AG10803 (cell line): ENCODE measurements around the gene FNIP1.
"Not testable (repeated sequence)": the region's sequence is repeated elsewhere in the genome, so short reads cannot be mapped to it uniquely, and the experiment has no call there.

ENCODE experiments used
- DNase-seq: peaks from one replicate; pipeline ENCODE4 v3.0.0; 2010; ENCODE audit warnings: low read depth
- H3K4me3 ChIP-seq: 2 replicates; pipeline ENCODE4 v1.5.1; 2011; ENCODE audit warnings: mild to moderate bottlenecking, low read length, control low read depth
- TF ChIP-seq, protein P1 (sequence below): conservative IDR thresholded peaks from 2 replicates; pipeline ENCODE4 v1.5.1; 2011; ENCODE audit warnings: mild to moderate bottlenecking, low read length, control low read depth, inconsistent platforms

Gene FNIP1

DNA sequence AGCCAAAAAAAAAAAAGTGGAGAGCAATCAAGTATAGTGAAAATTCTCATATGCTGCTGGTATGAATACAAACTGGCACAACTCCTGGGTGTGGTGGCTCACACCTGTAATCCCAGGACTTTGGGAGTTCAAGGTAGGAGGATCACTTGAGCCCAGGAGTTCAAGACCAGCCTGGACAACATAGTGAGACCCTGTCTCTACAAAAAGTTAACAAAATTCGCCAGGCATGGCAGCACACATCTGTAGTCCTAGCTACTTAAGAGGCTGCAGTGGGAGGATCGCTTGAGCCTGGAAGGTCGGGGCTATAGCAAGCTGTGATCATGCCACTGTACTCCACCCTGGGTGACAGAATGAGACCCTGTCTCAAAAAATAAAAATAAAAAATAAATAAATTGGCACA is 51.7 kb downstream of the FNIP1 start:
- TF ChIP-seq, protein P1, sequence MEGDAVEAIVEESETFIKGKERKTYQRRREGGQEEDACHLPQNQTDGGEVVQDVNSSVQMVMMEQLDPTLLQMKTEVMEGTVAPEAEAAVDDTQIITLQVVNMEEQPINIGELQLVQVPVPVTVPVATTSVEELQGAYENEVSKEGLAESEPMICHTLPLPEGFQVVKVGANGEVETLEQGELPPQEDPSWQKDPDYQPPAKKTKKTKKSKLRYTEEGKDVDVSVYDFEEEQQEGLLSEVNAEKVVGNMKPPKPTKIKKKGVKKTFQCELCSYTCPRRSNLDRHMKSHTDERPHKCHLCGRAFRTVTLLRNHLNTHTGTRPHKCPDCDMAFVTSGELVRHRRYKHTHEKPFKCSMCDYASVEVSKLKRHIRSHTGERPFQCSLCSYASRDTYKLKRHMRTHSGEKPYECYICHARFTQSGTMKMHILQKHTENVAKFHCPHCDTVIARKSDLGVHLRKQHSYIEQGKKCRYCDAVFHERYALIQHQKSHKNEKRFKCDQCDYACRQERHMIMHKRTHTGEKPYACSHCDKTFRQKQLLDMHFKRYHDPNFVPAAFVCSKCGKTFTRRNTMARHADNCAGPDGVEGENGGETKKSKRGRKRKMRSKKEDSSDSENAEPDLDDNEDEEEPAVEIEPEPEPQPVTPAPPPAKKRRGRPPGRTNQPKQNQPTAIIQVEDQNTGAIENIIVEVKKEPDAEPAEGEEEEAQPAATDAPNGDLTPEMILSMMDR: no peak
- no peak overlapping the region for H3K4me3 ChIP-seq
- no peak for DNase-seq

DNA sequence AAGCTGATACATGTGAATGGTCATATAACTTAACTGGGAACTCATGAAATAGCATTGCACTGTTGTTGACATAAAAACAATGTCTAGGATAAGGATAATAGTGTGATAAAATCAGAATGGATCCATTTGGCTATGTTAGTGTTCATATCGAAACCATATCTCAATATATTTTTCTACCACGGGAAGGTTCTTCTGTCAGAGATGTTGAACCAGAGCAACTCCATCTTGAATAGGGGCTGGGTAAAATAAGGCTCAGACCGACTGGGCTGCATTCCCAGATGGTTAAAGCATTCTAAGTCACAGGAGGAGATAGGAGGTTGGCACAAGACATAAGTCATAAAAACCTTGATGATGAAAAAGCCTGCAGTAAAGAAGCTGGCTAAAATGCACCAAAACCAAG is 56.3 kb downstream of the FNIP1 start:
- TF ChIP-seq, protein P1: no peak
- no peak for DNase-seq

DNA sequence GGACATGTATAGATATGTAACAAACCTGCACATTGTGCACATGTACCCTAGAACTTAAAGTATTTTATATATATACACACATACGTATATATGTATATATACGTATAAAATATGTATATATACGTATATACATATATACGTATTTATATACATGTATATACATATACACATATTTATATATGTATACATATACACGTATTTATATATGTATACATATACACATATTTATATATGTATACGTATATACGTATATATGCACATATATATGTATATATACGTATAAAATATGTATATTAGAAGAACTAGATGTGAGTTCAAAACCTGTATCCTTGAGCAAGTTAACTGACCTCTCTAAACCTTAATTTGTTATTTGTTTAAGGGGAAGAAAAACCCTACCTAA is 61.4 kb downstream of the FNIP1 start:
- no peak for DNase-seq

More for the DNA sequence above, 56.3 kb downstream of the FNIP1 start:
- no peak overlapping the region for H3K4me3 ChIP-seq

DNA sequence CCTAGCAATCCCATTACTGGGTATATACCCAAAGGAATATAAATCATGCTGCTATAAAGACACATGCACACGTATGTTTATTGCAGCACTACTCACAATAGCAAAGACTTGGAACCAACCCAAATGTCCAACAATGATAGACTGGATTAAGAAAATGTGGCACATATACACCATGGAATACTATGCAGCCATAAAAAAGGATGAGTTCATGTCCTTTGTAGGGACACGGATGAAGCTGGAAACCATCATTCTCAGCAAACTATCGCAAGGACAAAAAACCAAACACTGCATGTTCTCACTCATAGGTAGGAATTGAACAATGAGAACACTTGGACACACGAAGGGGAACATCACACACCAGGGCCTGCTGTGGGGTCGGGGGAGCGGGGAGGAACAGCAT is 61.9 kb downstream of the FNIP1 start:
- DNase-seq, H3K4me3 ChIP-seq: not testable (repeated sequence)

More for the DNA sequence above, 61.4 kb downstream of the FNIP1 start:
- TF ChIP-seq, protein P1: no peak
- no peak overlapping the region for H3K4me3 ChIP-seq

DNA sequence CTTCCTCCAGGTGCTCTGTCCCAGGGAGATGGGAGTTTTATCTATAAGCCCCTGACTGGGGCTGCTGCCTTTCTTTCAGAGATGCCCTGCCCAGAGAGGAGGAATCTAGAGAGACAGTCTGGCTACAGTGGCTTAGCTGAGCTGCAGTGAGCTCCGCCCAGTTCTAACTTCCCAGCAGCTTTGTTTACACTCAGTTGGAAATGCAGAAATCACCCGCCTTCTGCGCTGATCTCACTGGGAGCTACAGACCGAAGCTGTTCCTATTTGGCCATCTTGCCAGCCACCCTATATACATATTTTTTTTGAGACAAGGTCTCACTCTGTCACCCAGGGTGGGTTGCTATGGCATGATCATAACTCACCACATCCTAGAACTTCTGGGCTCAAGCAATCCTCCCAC is 67.5 kb downstream of the FNIP1 start:
- DNase-seq, H3K4me3 ChIP-seq: not testable (repeated sequence)

DNA sequence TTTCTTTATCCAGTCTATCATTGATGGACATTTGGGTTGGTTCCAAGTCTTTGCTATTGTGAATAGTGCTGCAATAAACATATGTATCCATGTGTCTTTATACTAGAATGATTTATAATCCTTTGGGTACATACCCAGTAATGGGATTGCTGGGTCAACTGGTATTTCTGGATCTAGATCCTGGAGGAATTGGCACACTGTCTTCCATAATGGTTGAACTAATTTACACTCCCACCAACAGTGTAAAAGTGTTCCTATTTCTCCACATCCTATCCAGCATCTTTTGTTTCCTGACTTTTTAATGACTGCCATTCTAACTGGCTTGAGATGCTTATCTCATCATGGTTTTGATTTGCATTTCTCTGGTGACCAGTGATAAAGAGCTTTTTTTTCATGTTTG is 72.7 kb downstream of the FNIP1 start:
- H3K4me3 ChIP-seq, DNase-seq: not testable (repeated sequence)

DNA sequence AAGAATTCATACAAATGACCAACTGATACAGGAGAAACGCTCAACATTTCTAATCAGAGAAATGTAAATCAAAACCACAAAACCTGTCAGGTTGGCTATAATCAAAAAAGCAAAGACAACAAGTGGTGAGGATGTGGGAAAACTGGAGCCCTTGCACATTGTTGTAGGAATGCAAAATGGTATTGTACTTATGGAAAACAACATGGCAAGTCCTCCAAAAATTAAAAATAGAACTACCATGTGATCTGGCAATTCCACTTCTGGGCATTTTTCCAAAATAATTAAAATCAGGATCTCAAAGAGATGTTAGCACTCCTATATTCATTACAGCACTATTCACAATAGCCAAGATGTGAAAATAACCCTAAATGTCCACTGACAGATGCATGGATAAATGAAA is 76.1 kb downstream of the FNIP1 start:
- TF ChIP-seq, protein P1: no peak
- DNase-seq: no peak
- no peak overlapping the region for H3K4me3 ChIP-seq

DNA sequence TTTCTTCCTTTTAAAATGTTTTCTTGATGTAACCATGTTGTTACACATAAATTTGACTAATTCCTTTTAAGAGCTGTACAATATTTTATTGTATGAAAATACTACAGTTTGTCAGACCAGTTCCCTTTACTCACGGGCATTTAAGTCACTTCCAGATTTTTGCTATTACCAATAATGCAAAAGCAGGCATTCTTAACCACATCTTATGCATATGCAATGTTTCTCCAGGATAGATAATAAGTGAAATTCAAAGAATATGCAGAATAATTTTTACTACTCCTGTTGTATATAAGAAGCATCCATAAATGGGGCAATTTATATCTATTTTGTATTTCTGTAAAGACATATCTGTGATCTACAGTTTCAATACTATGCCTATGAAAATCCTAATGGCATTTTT is 77.3 kb downstream of the FNIP1 start:
- DNase-seq: no peak
- TF ChIP-seq, protein P1: no peak
- no peak overlapping the region for H3K4me3 ChIP-seq

DNA sequence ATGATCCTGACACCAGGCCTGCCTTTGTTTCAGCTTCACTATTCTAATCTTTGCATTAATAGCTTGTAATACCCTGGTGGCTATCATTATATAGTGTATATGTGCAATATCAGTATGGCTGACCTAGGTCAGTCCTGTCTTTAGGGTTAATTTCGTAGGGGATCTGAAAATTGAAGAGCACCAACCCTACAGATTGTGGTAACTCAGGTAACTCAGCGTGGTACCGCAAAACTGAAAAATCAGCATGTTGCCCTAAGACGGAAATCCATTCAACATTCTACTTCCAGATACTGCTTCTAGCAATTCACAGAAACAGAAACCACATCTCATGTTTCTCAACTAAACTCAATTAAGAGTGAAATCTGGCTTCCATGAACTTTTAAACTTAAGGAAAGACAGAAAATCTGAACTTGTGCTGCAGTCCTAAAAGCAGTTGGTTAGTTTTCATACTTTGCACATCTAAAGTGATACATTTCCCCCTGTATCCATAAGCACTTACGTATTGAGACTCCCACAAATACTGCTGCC is 78.3 kb downstream of the FNIP1 start:
- no peak for DNase-seq
- no peak overlapping the region for H3K4me3 ChIP-seq
- TF ChIP-seq, protein P1: no peak

DNA sequence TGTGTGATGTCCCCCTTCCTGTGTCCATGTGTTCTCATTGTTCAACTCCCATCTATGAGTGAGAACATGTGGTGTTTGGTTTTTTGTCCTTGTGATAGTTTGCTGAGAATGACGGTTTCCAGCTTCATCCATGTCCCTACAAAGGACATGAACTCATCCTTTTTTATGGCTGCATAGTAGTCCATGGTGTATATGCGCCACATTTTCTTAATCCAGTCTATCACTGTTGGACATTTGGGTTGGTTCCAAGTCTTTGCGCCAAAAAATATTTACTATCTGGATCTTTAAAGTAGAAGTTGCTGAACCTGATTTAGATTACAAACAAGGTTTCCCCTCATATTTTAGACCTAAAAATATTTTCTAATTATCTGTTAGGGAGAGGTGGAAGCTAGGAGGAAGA is 79.7 kb downstream of the FNIP1 start:
- H3K4me3 ChIP-seq, DNase-seq: not testable (repeated sequence)
